HEK293 (cell line): ENCODE measurements around the gene SCNN1A.

Experiments used
- GLIS2 ChIP-seq: fragments of 450-650 bp; formaldehyde crosslinking; IDR thresholded peaks from 2 replicates; pipeline ENCODE4 v1.5.1; 2016; ENCODE audit warnings: missing biosample characterization, missing genetic modification characterization
- KLF8 ChIP-seq: fragments of 450-650 bp; formaldehyde crosslinking; IDR thresholded peaks from 2 replicates; pipeline ENCODE4 v1.5.1; 2016; ENCODE audit warnings: missing biosample characterization, missing genetic modification characterization
- OSR2 ChIP-seq: fragments of 450-650 bp; formaldehyde crosslinking; IDR thresholded peaks from 2 replicates; pipeline ENCODE4 v1.5.1; 2016; ENCODE audit warnings: missing biosample characterization, missing genetic modification characterization
- REST ChIP-seq: fragments of 450-650 bp; formaldehyde crosslinking; IDR thresholded peaks from 2 replicates; pipeline ENCODE4 v1.5.1; 2016; ENCODE audit warnings: missing biosample characterization, missing genetic modification characterization
- SALL2 ChIP-seq: fragments of 450-650 bp; formaldehyde crosslinking; IDR thresholded peaks from 2 replicates; pipeline ENCODE4 v1.5.0; 2017; ENCODE audit warnings: missing biosample characterization, mild to moderate bottlenecking, missing genetic modification characterization, borderline replicate concordance
- SETDB1 ChIP-seq: IDR thresholded peaks from one replicate; pipeline ENCODE4 v1.6.1; 2017; ENCODE audit warnings: mild to moderate bottlenecking, low read length, moderate library complexity, mixed read lengths; ENCODE audit not compliant: insufficient read length
- TSHZ1 ChIP-seq: fragments of 450-650 bp; formaldehyde crosslinking; IDR thresholded peaks from 2 replicates; pipeline ENCODE4 v1.5.1; 2016; ENCODE audit warnings: missing biosample characterization, missing genetic modification characterization, borderline replicate concordance
- ZBTB1 ChIP-seq: fragments of 450-650 bp; formaldehyde crosslinking; IDR thresholded peaks from 2 replicates; pipeline ENCODE4 v1.5.1; 2016; ENCODE audit warnings: missing biosample characterization, missing genetic modification characterization
- ZNF10 ChIP-seq: fragments of 450-650 bp; formaldehyde crosslinking; IDR thresholded peaks from 2 replicates; pipeline ENCODE4 v1.5.1; 2017; ENCODE audit warnings: missing biosample characterization, missing genetic modification characterization
- ZNF121 ChIP-seq: fragments of 450-650 bp; formaldehyde crosslinking; IDR thresholded peaks from 2 replicates; pipeline ENCODE4 v1.5.1; 2016; ENCODE audit warnings: missing biosample characterization, missing genetic modification characterization
- ZNF169 ChIP-seq: fragments of 450-650 bp; formaldehyde crosslinking; IDR thresholded peaks from 2 replicates; pipeline ENCODE4 v1.5.1; 2016; ENCODE audit warnings: missing biosample characterization, missing genetic modification characterization
- ZNF2 ChIP-seq: fragments of 450-650 bp; formaldehyde crosslinking; IDR thresholded peaks from 2 replicates; pipeline ENCODE4 v1.5.1; 2016; ENCODE audit warnings: missing biosample characterization, missing genetic modification characterization
- ZNF239 ChIP-seq: fragments of 450-650 bp; formaldehyde crosslinking; IDR thresholded peaks from 2 replicates; pipeline ENCODE4 v1.5.1; 2016; ENCODE audit warnings: missing biosample characterization, missing genetic modification characterization
- ZNF24 ChIP-seq: fragments of 450-650 bp; formaldehyde crosslinking; IDR thresholded peaks from 2 replicates; pipeline ENCODE4 v1.5.1; 2016; ENCODE audit warnings: missing biosample characterization, missing genetic modification characterization
- ZNF280D ChIP-seq: fragments of 450-650 bp; formaldehyde crosslinking; IDR thresholded peaks from 2 replicates; pipeline ENCODE4 v1.5.1; 2016; ENCODE audit warnings: missing biosample characterization, missing genetic modification characterization
- ZNF324 ChIP-seq: fragments of 450-650 bp; formaldehyde crosslinking; IDR thresholded peaks from 2 replicates; pipeline ENCODE4 v1.5.1; 2016; ENCODE audit warnings: missing biosample characterization, missing genetic modification characterization
- ZNF362 ChIP-seq: fragments of 450-650 bp; formaldehyde crosslinking; IDR thresholded peaks from 2 replicates; pipeline ENCODE4 v1.5.1; 2016; ENCODE audit warnings: missing biosample characterization, missing genetic modification characterization
- ZNF449 ChIP-seq: fragments of 450-650 bp; formaldehyde crosslinking; IDR thresholded peaks from 2 replicates; pipeline ENCODE4 v1.5.1; 2017; ENCODE audit warnings: missing biosample characterization, mild to moderate bottlenecking, missing genetic modification characterization, moderate library complexity
- ZNF501 ChIP-seq: fragments of 450-650 bp; formaldehyde crosslinking; IDR thresholded peaks from 2 replicates; pipeline ENCODE4 v1.5.1; 2016; ENCODE audit warnings: missing biosample characterization, missing genetic modification characterization
- ZNF521 ChIP-seq: fragments of 450-650 bp; formaldehyde crosslinking; IDR thresholded peaks from 2 replicates; pipeline ENCODE4 v1.5.1; 2017; ENCODE audit warnings: missing biosample characterization, mild to moderate bottlenecking, missing genetic modification characterization
- ZNF596 ChIP-seq: fragments of 450-650 bp; IDR thresholded peaks from 2 replicates; pipeline ENCODE4 v1.5.0; 2018; ENCODE audit warnings: missing biosample characterization, mild to moderate bottlenecking, missing genetic modification characterization, moderate library complexity
- ZNF600 ChIP-seq: fragments of 450-650 bp; formaldehyde crosslinking; IDR thresholded peaks from 2 replicates; pipeline ENCODE4 v1.5.1; 2016; ENCODE audit warnings: missing biosample characterization, missing genetic modification characterization
- ZNF624 ChIP-seq: fragments of 450-650 bp; formaldehyde crosslinking; IDR thresholded peaks from 2 replicates; pipeline ENCODE4 v1.5.1; 2017; ENCODE audit warnings: missing biosample characterization, missing genetic modification characterization
- ZNF660 ChIP-seq: fragments of 450-650 bp; IDR thresholded peaks from 2 replicates; pipeline ENCODE4 v1.5.1; 2018; ENCODE audit warnings: missing biosample characterization, mild to moderate bottlenecking, missing genetic modification characterization
- ZNF792 ChIP-seq: fragments of 450-650 bp; formaldehyde crosslinking; IDR thresholded peaks from 2 replicates; pipeline ENCODE4 v1.5.1; 2016; ENCODE audit warnings: missing biosample characterization, missing genetic modification characterization
- ZSCAN4 ChIP-seq: fragments of 450-650 bp; formaldehyde crosslinking; IDR thresholded peaks from 2 replicates; pipeline ENCODE4 v1.5.1; 2017; ENCODE audit warnings: missing biosample characterization, missing genetic modification characterization

The SCNN1A gene

GRCh38 chr12:6336079-6336888, 39.1 kb downstream of the SCNN1A start (continued):
- TF ChIP-seq OSR2 (tag by site-specific recombination) = peak; percentile 56
- TF ChIP-seq ZNF600 = peak; percentile 98
- no peak for TF ChIP-seq SETDB1
- no peak for TF ChIP-seq ZNF362 (tag by site-specific recombination)
- TF ChIP-seq REST (tag by site-specific recombination) = peak; percentile 58
- no peak for TF ChIP-seq SALL2 (tag by site-specific recombination)
- peak; percentile 90 for TF ChIP-seq ZNF660
- no peak for TF ChIP-seq ZNF121 (tag by site-specific recombination)
- TF ChIP-seq ZNF792 = no peak
- no peak for TF ChIP-seq ZNF596 (tag by site-specific recombination)
- peak; percentile 32; the same call in 1 of the 2 replicates for TF ChIP-seq ZSCAN4
- 0 out of 2 replicates have a peak, but pooled peaks have one; percentile 17 for TF ChIP-seq ZNF2 (tag by site-specific recombination)
- TF ChIP-seq ZNF24 (tag by site-specific recombination) = peak; percentile 83
- TF ChIP-seq ZNF280D = no peak
- peak; percentile 90 for TF ChIP-seq KLF8 (tag by site-specific recombination)
- no peak for TF ChIP-seq ZBTB1 (tag by site-specific recombination)
- TF ChIP-seq ZNF501 = peak; percentile 55
- peak; percentile 66 for TF ChIP-seq ZNF324 (tag by site-specific recombination)
- 0 out of 2 replicates have a peak, but pooled peaks have one; percentile 8 for TF ChIP-seq TSHZ1 (tag by site-specific recombination)
- TF ChIP-seq ZNF10 = no peak; the same call in 1 of the 2 replicates
- TF ChIP-seq ZNF521 (tag by site-specific recombination) = no peak
- TF ChIP-seq ZNF169 (tag by site-specific recombination) = no peak
- no peak for TF ChIP-seq ZNF449 (tag by site-specific recombination)
- TF ChIP-seq ZNF239 (tag by site-specific recombination) = no peak
- TF ChIP-seq ZNF624 (tag by site-specific recombination) = no peak
- peak; percentile 88 for TF ChIP-seq GLIS2 (tag by site-specific recombination)
